Erythroblast (primary cell): Measurements from ENCODE around the gene RAB11FIP5.

Experiments used
- DNase-seq, 2 experiments: peaks; one replicate each; lab custom pipeline; 2025; lab: John Stamatoyannopoulos, UW
- GATA1 ChIP-seq: IDR thresholded peaks from 2 replicates; pipeline ENCODE4 v1.6.1; 2011; ENCODE audit warnings: low read depth, mild to moderate bottlenecking, control low read depth, low read length, moderate library complexity
- POLR2A ChIP-seq: IDR thresholded peaks from 2 replicates; pipeline ENCODE4 v1.6.1; 2011; ENCODE audit warnings: mild to moderate bottlenecking, low read length

The RAB11FIP5 gene

GRCh38 chr2:73063909-73064875 lies 48.6 kb downstream of the RAB11FIP5 start:
- TF ChIP-seq GATA1 (no peak), POLR2A (no peak)

GRCh38 chr2:73063472-73063871 lies 49.3 kb downstream of the RAB11FIP5 start:
- no peak for DNase-seq
- TF ChIP-seq POLR2A (no peak), GATA1 (no peak)

More at GRCh38 chr2:73063909-73064875, 48.6 kb downstream of the RAB11FIP5 start:
- DNase-seq = peak in 1 of 2 experiments; percentile 26

GRCh38 chr2:73059106-73059505 lies 53.6 kb downstream of the RAB11FIP5 start:
- no peak for DNase-seq
- TF ChIP-seq POLR2A (no peak), GATA1 (no peak)

GRCh38 chr2:73054980-73055379 lies 57.8 kb downstream of the RAB11FIP5 start:
- TF ChIP-seq GATA1 = no peak
- no peak for TF ChIP-seq POLR2A
- no peak for DNase-seq

GRCh38 chr2:73053316-73054114 lies 59.2 kb downstream of the RAB11FIP5 start:
- TF ChIP-seq GATA1 = no peak
- no peak for TF ChIP-seq POLR2A
- no peak for DNase-seq

- no peak for DNase-seq
- TF ChIP-seq POLR2A (no peak), GATA1 (no peak)
These were observed 62.6 kb downstream of the RAB11FIP5 start for GRCh38 chr2:73050121-73050545.

- DNase-seq = no peak
- no peak for TF ChIP-seq GATA1
- no peak for TF ChIP-seq POLR2A
These were observed 68.6 kb downstream of the RAB11FIP5 start for GRCh38 chr2:73043929-73044832.

- DNase-seq = no peak
- no peak for TF ChIP-seq POLR2A
- no peak for TF ChIP-seq GATA1
These were observed 69.5 kb downstream of the RAB11FIP5 start for GRCh38 chr2:73043276-73043675.

- no peak for DNase-seq
- TF ChIP-seq POLR2A = no peak
- TF ChIP-seq GATA1 = no peak
These were observed 74.7 kb downstream of the RAB11FIP5 start for GRCh38 chr2:73037947-73038585.

- DNase-seq = peak in 1 of 2 experiments; percentile 30
- no peak for TF ChIP-seq GATA1
- no peak for TF ChIP-seq POLR2A
These were observed 76.0 kb downstream of the RAB11FIP5 start for GRCh38 chr2:73036766-73037165.

GRCh38 chr2:73035899-73036711 lies 76.6 kb downstream of the RAB11FIP5 start:
- no peak for TF ChIP-seq GATA1
- TF ChIP-seq POLR2A = no peak
- DNase-seq = peak; percentile 11 to 21

GRCh38 chr2:73034661-73035375 lies 77.9 kb downstream of the RAB11FIP5 start:
- DNase-seq = no peak
- TF ChIP-seq POLR2A (no peak), GATA1 (no peak)
